ENCODE data around the gene TSPAN18. TPM values are rescaled to one million over a fixed set of nuclear protein-coding genes. Genes with fewer than 3 reads are reported as not detected.

Gene TSPAN18
- total RNA-seq, 1 experiment from 2014 or later = not detected

DNA sequence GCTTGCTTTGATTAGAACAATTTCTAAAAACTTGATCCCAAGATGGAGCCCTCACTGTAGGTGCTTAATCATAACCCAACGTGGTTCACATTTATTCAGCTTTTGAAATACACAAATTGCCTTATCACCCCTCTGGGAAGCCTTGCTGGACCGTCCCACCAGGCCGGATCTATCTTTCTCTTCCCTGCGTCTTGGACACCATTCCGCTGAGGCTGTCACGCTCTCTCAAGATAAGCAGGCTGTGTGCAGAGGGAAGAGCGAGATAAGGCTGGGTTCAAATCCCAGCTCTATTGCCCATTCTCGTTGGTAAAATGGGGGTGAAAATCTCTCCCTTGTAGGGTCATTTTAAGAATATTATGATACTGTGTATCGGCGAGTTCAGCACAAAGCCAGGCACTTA, 244.4 kb downstream of the TSPAN18 start:
- Histone ChIP-seq H3K9me3 (ENCODE audit: low read length) (no peaks in the 10 kb centered on the region), H2AFZ (ENCODE audit: low read length) (no peak overlapping the region), H3K79me2 (ENCODE audit: low read length) (no peaks in the 10 kb centered on the region), H3K4me2 (ENCODE audit: low read length) (no peak overlapping the region), H4K20me1 (ENCODE audit: low read length) (no peaks in the 10 kb centered on the region), H3F3A (ENCODE audit: low read length, unreplicated experiment) (no peaks in the 10 kb centered on the region), H3K36me3 (ENCODE audit: low read depth, low read length) (no peaks in the 10 kb centered on the region), H3K27ac (ENCODE audit: low read length) (no peak overlapping the region), H3K9me2 (replicated peaks; ENCODE audit: low read length) (no peaks in the 10 kb centered on the region), H3K9ac (ENCODE audit: low read length) (no peak overlapping the region), H3K4me3 (ENCODE audit: low read length) (no peak overlapping the region), H3K4me1 (ENCODE audit: insufficient read depth, low read length) (no peaks in the 10 kb centered on the region), H3K27me3 (ENCODE audit: low read length) (no peaks in the 10 kb centered on the region)
- intact Hi-C loops (cut with micrococcal nuclease) = no loop called here
- ChIA-PET CTCF (no interaction called here), POLR2A (ENCODE audit: unreplicated experiment) (no interaction called here)
- DNase-seq (no peak), ATAC-seq (no peak)
- no TSS peak for BruUV-seq (replicated peaks)
- no peak for TF ChIP-seq CTCF (conservative IDR thresholded peaks at IDR 0.05; ENCODE audit: low read depth, low read length)
- TF ChIP-seq EZH2 (IDR thresholded peaks at IDR 0.05; ENCODE audit: low read length, unreplicated experiment) = no peak
- no peak for TF ChIP-seq EZH2phosphoT487 (IDR thresholded peaks at IDR 0.05; ENCODE audit: borderline replicate concordance, low read length)

GRCh38 chr11:44972746-44973435, 246.1 kb downstream of the TSPAN18 start:
- no peak overlapping the region for H3K4me3 ChIP-seq (ENCODE audit: low read length)
- no peak overlapping the region for H3K9ac ChIP-seq (ENCODE audit: low read length)
- POLR2A ChIA-PET (ENCODE audit: unreplicated experiment) = no interaction called here
- H3K9me2 ChIP-seq (replicated peaks; ENCODE audit: low read length) = no peaks in the 10 kb centered on the region
- H3K4me2 ChIP-seq (ENCODE audit: low read length) = no peak overlapping the region
- intact Hi-C loops (cut with micrococcal nuclease) = no loop called here
- DNase-seq (no peak), ATAC-seq (no peak)
- no peaks in the 10 kb centered on the region for H3K36me3 ChIP-seq (ENCODE audit: low read depth, low read length)
- CTCF ChIA-PET = no interaction called here
- no peaks in the 10 kb centered on the region for H3K27me3 ChIP-seq (ENCODE audit: low read length)
- H3F3A ChIP-seq (ENCODE audit: low read length, unreplicated experiment) = no peaks in the 10 kb centered on the region
- no peaks in the 10 kb centered on the region for H4K20me1 ChIP-seq (ENCODE audit: low read length)
- peaks cover 6% of the 10 kb centered on the region for H3K4me1 ChIP-seq (ENCODE audit: insufficient read depth, low read length)
- no peak overlapping the region for H2AFZ ChIP-seq (ENCODE audit: low read length)
- H3K9me3 ChIP-seq (ENCODE audit: low read length) = no peaks in the 10 kb centered on the region
- no peak for TF ChIP-seq EZH2 (IDR thresholded peaks at IDR 0.05; ENCODE audit: low read length, unreplicated experiment)
- no peak for TF ChIP-seq CTCF (conservative IDR thresholded peaks at IDR 0.05; ENCODE audit: low read depth, low read length)
- no peak for TF ChIP-seq EZH2phosphoT487 (IDR thresholded peaks at IDR 0.05; ENCODE audit: borderline replicate concordance, low read length)
- no TSS peak for BruUV-seq (replicated peaks)
- H3K27ac ChIP-seq (ENCODE audit: low read length) = no peak overlapping the region
- H3K79me2 ChIP-seq (ENCODE audit: low read length) = no peaks in the 10 kb centered on the region

DNA sequence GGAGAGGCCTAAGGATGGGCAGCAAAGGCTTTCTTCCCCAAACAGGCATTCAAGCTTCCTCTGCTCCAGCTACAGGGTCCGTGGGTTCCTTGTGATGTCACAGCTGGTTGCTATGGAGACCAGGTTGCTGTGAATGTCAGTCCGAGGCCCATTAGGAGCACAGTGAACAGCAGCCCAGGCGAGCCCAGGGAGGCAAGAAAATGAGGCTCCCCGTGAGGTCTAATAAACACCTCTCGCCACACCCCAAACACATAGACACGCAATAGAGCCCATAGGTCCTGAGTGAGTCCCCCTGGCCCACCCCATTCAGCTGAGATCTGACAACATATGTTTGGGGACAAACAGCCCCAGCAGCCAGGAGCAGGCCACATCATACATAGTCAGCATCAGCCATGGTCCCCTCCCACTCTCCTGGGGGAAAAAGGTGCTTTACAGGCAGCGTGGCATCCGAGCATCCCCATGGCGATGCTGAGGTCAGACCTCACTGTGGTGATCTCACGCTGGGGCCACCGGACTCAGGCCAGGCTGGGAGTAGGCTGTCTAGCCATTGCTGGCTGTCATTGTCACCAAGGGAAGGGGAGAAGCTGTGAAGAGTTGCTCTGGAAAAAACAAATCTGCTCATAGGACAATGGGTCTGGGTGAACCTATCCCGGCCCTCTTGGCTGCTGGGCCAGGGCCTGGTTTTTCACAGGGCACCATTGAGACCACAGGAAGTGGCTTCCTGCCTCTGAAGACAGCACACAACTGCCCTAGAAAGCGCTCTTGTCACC, 247.1 kb downstream of the TSPAN18 start:
- Histone ChIP-seq H3K4me1 (ENCODE audit: insufficient read depth, low read length) (peaks cover 15% of the 10 kb centered on the region), H3K27ac (ENCODE audit: low read length) (no peak overlapping the region), H4K20me1 (ENCODE audit: low read length) (no peaks in the 10 kb centered on the region), H3K4me3 (ENCODE audit: low read length) (no peak overlapping the region), H3K4me2 (ENCODE audit: low read length) (no peak overlapping the region), H3K9ac (ENCODE audit: low read length) (no peak overlapping the region), H3K36me3 (ENCODE audit: low read depth, low read length) (no peaks in the 10 kb centered on the region), H3F3A (ENCODE audit: low read length, unreplicated experiment) (no peaks in the 10 kb centered on the region), H3K79me2 (ENCODE audit: low read length) (no peaks in the 10 kb centered on the region), H2AFZ (ENCODE audit: low read length) (no peak overlapping the region), H3K9me2 (replicated peaks; ENCODE audit: low read length) (no peaks in the 10 kb centered on the region), H3K27me3 (ENCODE audit: low read length) (no peaks in the 10 kb centered on the region), H3K9me3 (ENCODE audit: low read length) (no peaks in the 10 kb centered on the region)
- POLR2A ChIA-PET (ENCODE audit: unreplicated experiment) = no interaction called here
- DNase-seq = no peak
- BruUV-seq (replicated peaks) = no TSS peak
- no peak for ATAC-seq
- intact Hi-C loops (cut with micrococcal nuclease) = no loop called here
- TF ChIP-seq CTCF (conservative IDR thresholded peaks at IDR 0.05; ENCODE audit: low read depth, low read length) = no peak
- no peak for TF ChIP-seq EZH2phosphoT487 (IDR thresholded peaks at IDR 0.05; ENCODE audit: borderline replicate concordance, low read length)
- no peak for TF ChIP-seq EZH2 (IDR thresholded peaks at IDR 0.05; ENCODE audit: low read length, unreplicated experiment)
- CTCF ChIA-PET = no interaction called here
